CD4-positive, alpha-beta T cell treated with Interleukin-6 for 4 hours (primary cell): ENCODE measurements around the gene GPR27.

Experiments used
- DNase-seq: peaks from one replicate; pipeline ENCODE4 v3.0.0-alpha.2; 2020; ENCODE audit warnings: mixed read lengths

The GPR27 gene

DNA sequence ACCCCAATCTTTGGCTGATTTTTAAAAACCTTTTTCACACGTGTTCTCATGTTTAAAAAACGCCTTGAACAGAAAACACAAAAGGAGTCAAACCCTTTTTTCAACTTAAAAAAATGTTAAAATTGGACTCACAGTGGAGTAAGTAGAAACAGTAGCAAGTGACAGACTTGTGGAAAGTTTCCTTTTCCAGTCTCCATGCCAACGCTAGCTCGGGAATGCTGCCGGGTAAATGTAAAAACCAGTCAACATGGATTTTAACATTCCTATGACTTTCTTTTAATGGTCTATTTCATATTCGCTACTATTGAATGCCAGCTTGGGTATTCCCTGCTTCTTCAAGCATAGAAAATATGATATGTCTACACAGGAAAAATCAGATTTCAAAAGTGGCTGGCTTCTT is 32.9 kb downstream of the GPR27 start:
- no peak for DNase-seq

DNA sequence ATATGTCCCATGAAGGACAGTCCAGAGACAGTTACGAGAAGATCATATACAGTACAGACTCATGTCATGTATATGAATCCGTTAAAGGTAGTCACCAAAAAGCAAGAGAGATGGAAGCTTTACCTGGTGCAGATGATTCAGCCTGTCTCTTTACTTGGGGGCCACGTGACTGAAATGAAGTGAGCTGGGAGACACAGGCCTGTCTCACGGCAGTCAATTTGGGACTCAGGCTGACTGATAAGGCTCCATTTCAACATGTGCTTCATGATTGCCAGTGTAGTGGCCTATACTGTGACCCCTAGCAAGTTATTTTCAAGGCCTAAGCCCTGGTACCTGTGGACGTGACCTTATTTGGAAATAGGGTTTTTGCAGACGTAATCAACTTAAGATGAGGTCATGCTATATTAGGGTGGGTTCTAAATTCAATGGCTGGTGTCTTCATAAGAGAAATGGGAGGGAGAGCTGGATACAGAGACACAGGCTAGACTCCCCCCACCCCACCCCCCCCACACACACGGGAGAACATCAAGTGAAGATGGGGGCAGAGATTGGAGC is 34.3 kb downstream of the GPR27 start:
- DNase-seq: no peak

DNA sequence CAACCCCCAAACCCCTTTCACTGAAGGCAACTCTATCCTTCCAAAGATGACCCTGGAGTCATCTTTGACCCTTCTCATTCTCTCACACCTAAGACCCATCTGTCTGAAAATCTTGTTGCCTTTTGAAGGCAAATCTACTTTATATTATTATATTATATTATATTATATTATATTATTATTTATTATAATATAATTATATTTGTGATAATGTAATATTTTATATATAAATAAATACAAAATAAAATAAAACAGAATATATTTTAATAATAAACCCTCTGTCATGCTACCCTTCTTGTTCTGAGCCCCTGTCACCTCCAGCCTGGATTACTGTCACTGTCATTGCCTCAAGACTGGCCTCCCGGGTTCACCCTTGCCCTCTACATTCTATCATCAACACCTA is 36.3 kb downstream of the GPR27 start:
- no peak for DNase-seq

- DNase-seq: no peak
These were observed 38.0 kb downstream of the GPR27 start for GRCh38 chr3:71791634-71792033.

DNA sequence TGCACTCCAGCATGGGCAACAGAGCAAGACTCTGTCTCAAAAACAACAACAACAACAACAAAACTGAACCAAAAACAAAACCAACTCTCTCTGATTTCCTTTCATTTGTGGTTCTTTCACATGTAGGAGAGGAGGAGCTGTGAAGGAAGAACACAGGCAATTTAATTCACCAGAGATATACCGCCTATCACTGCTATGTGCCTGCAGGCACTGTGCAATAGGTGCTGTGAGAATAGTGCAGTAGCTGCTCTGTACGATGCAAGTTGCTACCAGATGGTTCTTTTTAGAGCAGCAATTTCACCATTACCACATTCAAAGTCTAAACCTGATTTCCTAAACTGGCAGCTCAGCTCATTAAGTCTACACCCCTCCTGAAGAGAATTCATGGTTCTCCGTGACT is 42.6 kb downstream of the GPR27 start:
- DNase-seq: no peak

- no peak for DNase-seq
These were observed 43.8 kb downstream of the GPR27 start for GRCh38 chr3:71797455-71797854.

DNA sequence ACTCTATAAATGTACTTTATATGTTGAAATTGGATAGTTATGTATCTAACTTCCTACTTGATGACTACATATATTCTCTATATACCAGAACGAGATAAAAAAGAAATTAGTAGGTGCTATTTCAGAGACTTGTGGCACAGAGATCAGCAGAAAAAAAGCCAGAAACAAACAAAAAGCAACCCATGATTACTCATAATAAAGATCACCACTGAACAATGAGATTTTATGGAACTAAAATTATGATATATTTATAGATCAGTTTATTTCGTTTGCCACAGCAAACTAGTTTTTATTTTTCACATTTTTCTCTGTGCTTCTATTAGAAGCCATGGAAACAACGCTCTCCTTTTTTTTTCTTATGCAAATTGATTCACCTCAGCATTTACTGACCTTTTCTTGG is 46.4 kb downstream of the GPR27 start:
- no peak for DNase-seq

GRCh38 chr3:71801986-71802385 is 48.3 kb downstream of the GPR27 start:
- no peak for DNase-seq

GRCh38 chr3:71803248-71803647 is 49.6 kb downstream of the GPR27 start:
- DNase-seq: no peak

GRCh38 chr3:71805199-71805598 is 51.5 kb downstream of the GPR27 start:
- no peak for DNase-seq

GRCh38 chr3:71805691-71806090 is 52.0 kb downstream of the GPR27 start:
- no peak for DNase-seq
